HEK293T (cell line): ENCODE results near the gene TGFBR1.

Experiments used
- ARNT ChIP-seq: fragments of 450-650 bp; IDR thresholded peaks from 2 replicates; pipeline ENCODE4 v1.6.1; 2017; ENCODE audit warnings: mild to moderate bottlenecking
- BHLHE40 ChIP-seq: fragments of 450-650 bp; IDR thresholded peaks from 2 replicates; pipeline ENCODE4 v1.6.1; 2016; ENCODE audit warnings: mild to moderate bottlenecking, moderate library complexity, borderline replicate concordance
- ELF4 ChIP-seq: fragments of 450-650 bp; IDR thresholded peaks from 2 replicates; pipeline ENCODE4 v1.6.1; 2017; ENCODE audit warnings: antibody characterized with exemption
- FOXA1 ChIP-seq: fragments of 450-650 bp; IDR thresholded peaks from 2 replicates; pipeline ENCODE4 v1.6.1; 2016; ENCODE audit warnings: mild to moderate bottlenecking
- LEF1 ChIP-seq: fragments of 450-650 bp; IDR thresholded peaks from 2 replicates; pipeline ENCODE4 v1.6.1; 2017; ENCODE audit warnings: mild to moderate bottlenecking, borderline replicate concordance
- SP1 ChIP-seq: fragments of 450-650 bp; IDR thresholded peaks from 2 replicates; pipeline ENCODE4 v1.6.1; 2017
- SUZ12 ChIP-seq: fragments of 450-650 bp; IDR thresholded peaks from 2 replicates; pipeline ENCODE4 v1.6.1; 2016; ENCODE audit warnings: mild to moderate bottlenecking
- TARDBP ChIP-seq: fragments of 450-650 bp; IDR thresholded peaks from 2 replicates; pipeline ENCODE4 v1.6.1; 2016
- ZNF384 ChIP-seq: fragments of 450-650 bp; IDR thresholded peaks from 2 replicates; pipeline ENCODE4 v1.6.1; 2016

- TF ChIP-seq BHLHE40, result no peak
- no peak for TF ChIP-seq SP1
- TF ChIP-seq ELF4, result no peak
- no peak for TF ChIP-seq FOXA1
- no peak for TF ChIP-seq ZNF384
- no peak for TF ChIP-seq ARNT
- TF ChIP-seq TARDBP, result no peak
- no peak for TF ChIP-seq LEF1
- no peak for TF ChIP-seq SUZ12
Measured at GRCh38 chr9:99137225-99137624, 32.3 kb downstream of the TGFBR1 start.
